PFSK-1 (cell line): ENCODE data around the gene ENDOD1.

Experiments used
- REST ChIP-seq, 2 experiments: IDR thresholded peaks; 2 replicates each; pipeline versions ENCODE4 v1.6.1 to v1.8.0; 2011 to 2012; ENCODE audit warnings: low read depth in 2 of 2, low read length in 2 of 2, control low read depth in 1 of 2, inconsistent platforms in 1 of 2, mild to moderate bottlenecking in 1 of 2, moderate library complexity in 1 of 2; ENCODE audit not compliant: insufficient read depth in 1 of 2
- SIN3A ChIP-seq: IDR thresholded peaks from 2 replicates; pipeline ENCODE4 v1.6.1; 2012; ENCODE audit warnings: mild to moderate bottlenecking, low read length, moderate library complexity, borderline replicate concordance; ENCODE audit not compliant: insufficient read depth
- TAF1 ChIP-seq: IDR thresholded peaks from 2 replicates; pipeline ENCODE4 v1.6.1; 2012; ENCODE audit warnings: low read length, control low read depth, borderline replicate concordance; ENCODE audit not compliant: insufficient read depth

- TF ChIP-seq SIN3A: no peak
- TF ChIP-seq TAF1: no peak
- no peak for TF ChIP-seq REST (IDR thresholded peaks at IDR 0.05; ENCODE audit: insufficient read depth in 1 of 2, low read depth in 2 of 2, low read length in 2 of 2)
These were observed 34.3 kb upstream of the ENDOD1 start for GRCh38 chr11:95055283-95055897.
